Spinal cord (tissue), 10 donors: ENCODE results near the gene TMEM240. TPM values are rescaled to one million over a fixed set of nuclear protein-coding genes. Genes with fewer than 3 reads are reported as not detected.
"Not testable (repeated sequence)": the region's sequence is repeated elsewhere in the genome, so short reads cannot be mapped to it uniquely, and the experiment has no call there.

Source experiments
- DNase-seq, 6 donors: peaks; one replicate each; pipeline versions ENCODE4 v3.0.0 to v3.0.0-alpha.2; 2013 to 2015; ENCODE audit warnings: low spot score in 6 of 6, low read depth in 4 of 6
- H3K27ac ChIP-seq: one replicate; pipeline ENCODE4 v1.5.1; 2013; ENCODE audit warnings: low read depth, low read length, control low read depth
- H3K27me3 ChIP-seq: one replicate; pipeline ENCODE4 v1.6.1; 2013; ENCODE audit warnings: low read length; ENCODE audit not compliant: control insufficient read depth, insufficient read depth
- H3K36me3 ChIP-seq: one replicate; pipeline ENCODE4 v1.6.1; 2013; ENCODE audit warnings: low read length; ENCODE audit not compliant: control insufficient read depth, insufficient read depth
- H3K4me1 ChIP-seq: one replicate; pipeline ENCODE4 v1.6.1; 2013; ENCODE audit warnings: low read length; ENCODE audit not compliant: control insufficient read depth, insufficient read depth
- H3K4me3 ChIP-seq: one replicate; pipeline ENCODE4 v1.5.1; 2013; ENCODE audit warnings: low read depth, low read length, control low read depth
- H3K9me3 ChIP-seq: one replicate; pipeline ENCODE4 v1.6.1; 2013; ENCODE audit warnings: low read length; ENCODE audit not compliant: control insufficient read depth, insufficient read depth
- WGBS: methylation state at CpG from one replicate; pipeline ENCODE4 v1.1.5; 2013; ENCODE audit warnings: missing lambda C conversion rate; ENCODE audit not compliant: insufficient coverage; 5-methylcytosine and 5-hydroxymethylcytosine counted together
- polyA plus RNA-seq, 2 donors: library from polyadenylated mRNA; unstranded; fragments of 120-200 nt; gene quantifications; one replicate each; pipeline ENCODE4 v1.2.1, GENCODE V29; 2013; ENCODE audit not compliant: insufficient read length in 2 of 2
- total RNA-seq, 2 donors: library from RNA; depleted of rRNA in 1 of 2; stranded (reverse); fragments of 120-200 nt in 1 of 2; fragments of >200 nt in 1 of 2; gene quantifications; one replicate each; pipeline versions ENCODE4 v1.2.3 to v1.2.4, GENCODE V29; 2013 to 2014
- donor health status: healthy.

The TMEM240 gene
- total and polyA plus RNA-seq, 4 donors, result 10.2 to 47.7 (median 27.9) TPM

- WGBS, result 92% methylated on average over 15 of the region's 17 CpGs
- DNase-seq, result no peak
- Histone ChIP-seq H3K27ac (no peak overlapping the region), H3K4me1 (peaks cover 8% of the 10 kb centered on the region), H3K36me3 (peaks cover 76% of the 10 kb centered on the region), H3K4me3 (no peak overlapping the region), H3K27me3 (no peaks in the 10 kb centered on the region), H3K9me3 (no peaks in the 10 kb centered on the region)
These were observed 18.6 kb upstream of the TMEM240 start for GRCh38 chr1:1559066-1559465.

DNA sequence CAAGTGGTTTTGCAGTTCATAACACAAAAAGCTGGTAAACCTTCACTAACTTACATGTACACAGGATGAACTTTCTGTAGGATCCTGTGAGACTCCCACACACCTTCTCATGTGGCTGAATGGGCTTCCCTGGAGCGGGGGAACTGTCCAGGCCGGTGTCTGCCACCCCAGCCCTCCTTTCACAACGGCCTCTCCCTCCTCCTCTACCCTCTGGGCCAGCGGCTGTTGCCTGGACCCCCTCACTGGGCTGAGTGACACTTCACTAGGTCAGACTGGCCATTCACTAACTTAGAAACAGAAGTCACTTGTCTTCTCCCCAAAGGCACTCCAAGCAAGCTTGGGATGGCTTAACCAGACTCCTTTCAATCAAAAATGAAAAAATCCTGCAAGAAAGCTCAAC lies 18.2 kb upstream of the TMEM240 start:
- Histone ChIP-seq H3K4me3 (no peak overlapping the region), H3K27ac (no peak overlapping the region), H3K4me1 (peaks cover 8% of the 10 kb centered on the region), H3K36me3 (peaks cover 76% of the 10 kb centered on the region), H3K27me3 (no peaks in the 10 kb centered on the region), H3K9me3 (no peaks in the 10 kb centered on the region)
- DNase-seq, result no peak
- 47% methylated on average over 4 of the region's 4 CpGs for WGBS

DNA sequence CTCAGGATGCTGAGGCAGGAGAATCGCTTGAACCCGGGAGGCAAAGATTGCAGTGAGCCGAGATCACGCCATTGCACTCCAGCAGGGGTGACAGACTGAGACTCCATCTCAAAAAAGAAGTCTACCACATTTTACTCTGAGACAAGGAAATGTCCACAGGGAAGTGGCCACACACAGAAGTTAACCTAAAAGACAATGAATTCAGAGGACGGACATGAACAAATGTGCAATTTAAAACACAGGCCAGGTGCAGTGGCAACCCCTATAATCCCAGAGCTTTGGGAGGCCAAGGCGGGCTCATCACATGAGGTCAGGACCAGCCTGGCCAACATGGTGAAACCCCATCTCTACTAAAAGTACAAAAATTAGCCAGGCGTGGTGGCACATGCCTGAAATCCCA lies 17.3 kb upstream of the TMEM240 start:
- H3K4me3 ChIP-seq, DNase-seq, H3K27ac ChIP-seq, H3K4me1 ChIP-seq, H3K27me3 ChIP-seq, H3K9me3 ChIP-seq: not testable (repeated sequence)
- H3K36me3 ChIP-seq, result peaks cover 67% of the 10 kb centered on the region
- WGBS, result 95% methylated on average over 7 of the region's 7 CpGs

- not testable (repeated sequence) for H3K4me3 ChIP-seq, H3K9me3 ChIP-seq, H3K4me1 ChIP-seq, H3K27ac ChIP-seq, H3K27me3 ChIP-seq, DNase-seq
- peaks cover 65% of the 10 kb centered on the region for H3K36me3 ChIP-seq
- WGBS, result 92% methylated on average over 9 of the region's 11 CpGs
These were observed 16.5 kb upstream of the TMEM240 start for GRCh38 chr1:1556961-1557360.

DNA sequence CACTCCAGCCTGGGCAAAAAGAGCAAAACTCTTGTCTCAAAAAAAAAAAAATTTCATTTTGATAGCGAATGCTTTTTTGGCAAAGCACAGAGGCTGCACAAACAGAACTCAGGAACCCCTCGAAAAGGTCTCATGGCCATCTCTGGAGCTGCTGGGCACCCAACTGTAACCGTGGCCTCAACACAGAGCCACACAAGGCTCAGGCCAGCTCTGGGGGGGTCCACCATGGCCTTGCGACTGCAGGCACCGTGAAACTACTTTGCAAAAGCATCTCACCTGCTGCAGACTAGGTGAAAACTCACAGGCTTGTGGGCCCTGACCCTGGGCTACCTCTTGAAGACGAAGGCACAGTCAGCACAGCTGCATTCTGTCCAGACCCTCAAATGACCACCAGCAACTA lies 16.1 kb upstream of the TMEM240 start:
- H3K27me3 ChIP-seq, result no peaks in the 10 kb centered on the region
- peaks cover 65% of the 10 kb centered on the region for H3K36me3 ChIP-seq
- no peak for DNase-seq
- no peak overlapping the region for H3K4me3 ChIP-seq
- peaks cover 10% of the 10 kb centered on the region for H3K4me1 ChIP-seq
- WGBS, result 97% methylated on average over 6 of the region's 6 CpGs
- H3K27ac ChIP-seq, result no peak overlapping the region
- H3K9me3 ChIP-seq, result no peaks in the 10 kb centered on the region

GRCh38 chr1:1554926-1555915 lies 14.8 kb upstream of the TMEM240 start:
- Histone ChIP-seq H3K4me3 (no peak overlapping the region), H3K4me1 (peaks cover 22% of the 10 kb centered on the region), H3K27me3 (no peaks in the 10 kb centered on the region), H3K27ac (no peak overlapping the region), H3K9me3 (no peaks in the 10 kb centered on the region), H3K36me3 (peaks cover 61% of the 10 kb centered on the region)
- WGBS, result 54% methylated on average over 28 of the region's 31 CpGs
- DNase-seq, result no peak

GRCh38 chr1:1554550-1554925 lies 14.1 kb upstream of the TMEM240 start:
- Histone ChIP-seq H3K4me3 (no peak overlapping the region), H3K36me3 (peaks cover 57% of the 10 kb centered on the region), H3K9me3 (no peaks in the 10 kb centered on the region), H3K27me3 (no peaks in the 10 kb centered on the region), H3K27ac (no peak overlapping the region), H3K4me1 (peaks cover 24% of the 10 kb centered on the region)
- 85% methylated on average over 13 of the region's 13 CpGs for WGBS
- no peak for DNase-seq

DNA sequence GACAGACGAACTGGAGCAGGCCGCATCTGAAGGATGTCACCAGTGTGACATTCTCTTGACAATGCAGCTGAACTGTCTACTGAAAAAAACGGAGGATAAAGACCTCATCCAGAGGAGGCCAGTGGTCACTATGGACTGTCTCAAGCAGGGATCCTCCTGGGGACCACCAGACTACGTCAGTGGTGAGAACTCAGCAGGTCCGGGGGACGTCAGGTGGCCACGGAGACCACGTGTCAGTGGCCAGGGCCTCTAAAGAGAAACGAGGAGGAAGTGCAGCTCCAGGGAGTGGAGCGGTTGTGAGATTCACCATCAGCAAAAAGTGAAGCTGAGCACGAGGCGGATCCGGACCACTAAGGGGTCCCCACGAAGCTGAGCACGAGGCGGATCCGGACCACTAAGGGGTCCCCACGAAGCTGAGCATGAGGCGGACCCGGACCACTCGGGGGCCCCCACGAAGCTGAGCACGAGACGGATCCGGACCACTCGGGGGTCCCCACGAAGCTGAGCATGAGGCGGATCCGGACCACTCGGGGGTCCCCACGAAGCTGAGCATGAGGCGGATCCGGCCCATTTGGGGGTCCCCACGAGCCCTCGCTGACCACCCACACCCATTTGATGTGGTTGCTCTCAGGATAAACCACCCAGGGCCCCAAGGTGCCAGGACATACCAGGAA lies 13.5 kb upstream of the TMEM240 start:
- Histone ChIP-seq H3K9me3 (no peaks in the 10 kb centered on the region), H3K4me1 (peaks cover 24% of the 10 kb centered on the region), H3K27ac (no peak overlapping the region), H3K36me3 (peaks cover 55% of the 10 kb centered on the region), H3K4me3 (no peak overlapping the region), H3K27me3 (no peaks in the 10 kb centered on the region)
- no peak for DNase-seq
- WGBS, result 87% methylated on average over 29 of the region's 35 CpGs

GRCh38 chr1:1552263-1552639 lies 11.8 kb upstream of the TMEM240 start:
- Histone ChIP-seq H3K27ac (no peak overlapping the region), H3K9me3 (no peaks in the 10 kb centered on the region), H3K27me3 (no peaks in the 10 kb centered on the region), H3K4me3 (no peak overlapping the region), H3K4me1 (peaks cover 24% of the 10 kb centered on the region), H3K36me3 (peaks cover 62% of the 10 kb centered on the region)
- no peak for DNase-seq
- WGBS, result 88% methylated on average over 10 of the region's 10 CpGs
